CD14-positive monocyte (primary cell): ENCODE results near the gene SLC13A3. TPM values are rescaled to one million over a fixed set of nuclear protein-coding genes. Genes with fewer than 3 reads are reported as not detected.

Experiments used
- DNase-seq, 3 donors: peaks; one replicate each; pipeline ENCODE4 v3.0.0-alpha.2; 2011 to 2022
- H2AFZ ChIP-seq: 2 replicates; pipeline ENCODE4 v1.6.0; 2012; ENCODE audit warnings: mild to moderate bottlenecking, low read depth, low read length, inconsistent platforms; ENCODE audit not compliant: insufficient read depth, poor library complexity, severe bottlenecking
- H3K27ac ChIP-seq, 2 donors: 1 replicate in 1 of 2; 2 replicates in 1 of 2; pipeline ENCODE4 v1.5.1; 2012 to 2013; ENCODE audit warnings: low read length in 2 of 2, control low read depth in 1 of 2, inconsistent platforms in 1 of 2, low read depth in 1 of 2, mild to moderate bottlenecking in 1 of 2
- H3K27me3 ChIP-seq, 2 donors: one replicate each; pipeline versions ENCODE4 v1.6.0 to v1.6.1; 2011 to 2013; ENCODE audit warnings: low read length in 2 of 2; ENCODE audit not compliant: control insufficient read depth in 2 of 2, insufficient read depth in 2 of 2
- H3K36me3 ChIP-seq, 2 donors: replicated peaks in 1 of 2; 1 replicate in 1 of 2; 2 replicates in 1 of 2; pipeline versions ENCODE4 v1.5.1 to v1.6.1; 2012 to 2013; ENCODE audit warnings: low read length in 2 of 2, control low read depth in 1 of 2, inconsistent platforms in 1 of 2, mild to moderate bottlenecking in 1 of 2; ENCODE audit not compliant: insufficient read depth in 2 of 2, control insufficient read depth in 1 of 2
- H3K4me1 ChIP-seq, 2 donors: 1 replicate in 1 of 2; 2 replicates in 1 of 2; pipeline versions ENCODE4 v1.5.1 to v1.6.1; 2012 to 2013; ENCODE audit warnings: low read length in 2 of 2, control low read depth in 1 of 2, inconsistent platforms in 1 of 2, mild to moderate bottlenecking in 1 of 2, moderate library complexity in 1 of 2; ENCODE audit not compliant: insufficient read depth in 2 of 2, control insufficient read depth in 1 of 2
- H3K4me2 ChIP-seq: replicated peaks from 2 replicates; pipeline ENCODE3; 2012; ENCODE audit warnings: low read length, moderate library complexity, mild to moderate bottlenecking; ENCODE audit not compliant: poor library complexity, severe bottlenecking; ENCODE audit errors: extremely low read depth
- H3K4me3 ChIP-seq, 3 experiments: fragments of 200-600 bp in 1 of 3; sonication (generic) in 1 of 3; replicated peaks in 1 of 3; 1 replicate in 2 of 3; 2 replicates in 1 of 3; pipeline ENCODE4 v1.5.1; 2011 to 2013; ENCODE audit warnings: low read length in 3 of 3, mild to moderate bottlenecking in 3 of 3, control low read depth in 2 of 3, low read depth in 2 of 3, inconsistent platforms in 1 of 3, moderate library complexity in 1 of 3
- H3K79me2 ChIP-seq: 2 replicates; pipeline ENCODE4 v1.6.0; 2012; ENCODE audit warnings: mild to moderate bottlenecking, control low read depth, inconsistent platforms, low read length, moderate library complexity; ENCODE audit not compliant: insufficient read depth
- H3K9ac ChIP-seq: 2 replicates; pipeline ENCODE4 v1.6.0; 2017; ENCODE audit warnings: low read length, mild to moderate bottlenecking; ENCODE audit not compliant: insufficient read depth, poor library complexity, severe bottlenecking
- H3K9me3 ChIP-seq, 2 donors: replicated peaks in 1 of 2; 1 replicate in 1 of 2; 2 replicates in 1 of 2; pipeline versions ENCODE4 v1.5.1 to v1.6.1; 2012 to 2013; ENCODE audit warnings: low read length in 2 of 2, control low read depth in 1 of 2; ENCODE audit not compliant: control insufficient read depth in 1 of 2, insufficient read depth in 1 of 2
- H4K20me1 ChIP-seq: 2 replicates; pipeline ENCODE4 v1.6.0; 2012; ENCODE audit warnings: mild to moderate bottlenecking, low read length, control low read depth, moderate library complexity; ENCODE audit not compliant: insufficient read depth
- H3K27ac Mint-ChIP-seq, 7 donors: one replicate each; pipeline ENCODE4 v1.8.0; 2020; ENCODE audit warnings: mild to moderate bottlenecking in 7 of 7, mixed read lengths in 7 of 7, moderate library complexity in 6 of 7, inconsistent platforms in 2 of 7
- H3K27me3 Mint-ChIP-seq, 3 donors: one replicate each; pipeline ENCODE4 v1.8.0; 2021 to 2022; ENCODE audit warnings: low read depth in 3 of 3, mild to moderate bottlenecking in 3 of 3, mixed read lengths in 3 of 3, moderate library complexity in 3 of 3, inconsistent platforms in 1 of 3
- H3K36me3 Mint-ChIP-seq, 2 donors: one replicate each; pipeline ENCODE4 v1.8.0; 2020; ENCODE audit warnings: mixed read lengths in 2 of 2, inconsistent platforms in 1 of 2, mild to moderate bottlenecking in 1 of 2
- H3K4me1 Mint-ChIP-seq: one replicate; pipeline ENCODE4 v1.8.0; 2020; ENCODE audit warnings: mild to moderate bottlenecking, mixed read lengths
- H3K4me3 Mint-ChIP-seq, 2 donors: one replicate each; pipeline ENCODE4 v1.8.0; 2020; ENCODE audit warnings: mild to moderate bottlenecking in 2 of 2, mixed read lengths in 2 of 2, moderate library complexity in 1 of 2
- H3K9me3 Mint-ChIP-seq, 7 donors: one replicate each; pipeline ENCODE4 v1.8.0; 2020 to 2022; ENCODE audit warnings: mixed read lengths in 7 of 7, mild to moderate bottlenecking in 6 of 7, moderate library complexity in 6 of 7, inconsistent platforms in 2 of 7
- CTCF ChIP-seq: fragments of 200-600 bp; IDR thresholded peaks from one replicate; pipeline ENCODE4 v1.8.0; 2022; ENCODE audit warnings: antibody characterized with exemption, mild to moderate bottlenecking
- WGBS: methylation state at CpG from one replicate; pipeline ENCODE4 v1.1.5; 2013; ENCODE audit warnings: missing lambda C conversion rate; ENCODE audit not compliant: insufficient coverage; 5-methylcytosine and 5-hydroxymethylcytosine counted together
- intact Hi-C, 2 donors: fragments of 100-400 bp; cut with micrococcal nuclease; formaldehyde crosslinking; loops; one replicate each; pipeline versions ENCODE4 v1.15.0 to v1.15.1; 2023
- polyA plus RNA-seq, 3 donors: library from polyadenylated mRNA; depleted of rRNA in 1 of 3; unstranded in 2 of 3; stranded (reverse) in 1 of 3; fragments of 300-500 nt in 2 of 3; fragments of >200 nt in 1 of 3; fragmentation: Illumina TruSeq in 2 of 3; gene quantifications; 1 replicate in 2 of 3; 2 replicates in 1 of 3; pipeline ENCODE4 v1.2.3, GENCODE V29; 2012 to 2021

SLC13A3 gene
- polyA plus RNA-seq, 3 donors, result 0.04 TPM; not detected in 2

GRCh38 chr20:46581391-46581790, 69.9 kb downstream of the SLC13A3 start:
- Histone ChIP-seq H3K4me3 (no peak overlapping the region), H3K79me2 (no peaks in the 10 kb centered on the region), H2AFZ (no peak overlapping the region), H3K9ac (no peak overlapping the region), H3K9me3 (no peaks in the 10 kb centered on the region), H4K20me1 (no peaks in the 10 kb centered on the region), H3K27me3 (no peaks in the 10 kb centered on the region), H3K27ac (no peak overlapping the region), H3K4me2 (no peak overlapping the region), H3K36me3 (no peaks in the 10 kb centered on the region), H3K4me1 (no peaks in the 10 kb centered on the region)
- intact Hi-C loops, result no loop called here
- Mint-ChIP-seq H3K27me3 (peaks cover 0 to 5% (median 3%) of the 10 kb centered on the region in 3 donors), H3K9me3 (no peaks in the 10 kb centered on the region), H3K36me3 (no peaks in the 10 kb centered on the region), H3K4me3 (no peak overlapping the region), H3K27ac (peak overlapping the region in 1 of 7 donors; percentile 40), H3K4me1 (no peaks in the 10 kb centered on the region)
- peak in 1 of 3 donors; percentile 50 for DNase-seq
- WGBS, result 42% methylated on average over 3 of the region's 3 CpGs
- peak; percentile 24 for TF ChIP-seq CTCF

- Mint-ChIP-seq H3K27me3 (peaks cover 0 to 5% (median 3%) of the 10 kb centered on the region in 3 donors), H3K27ac (no peak overlapping the region), H3K4me1 (peaks cover 6% of the 10 kb centered on the region), H3K36me3 (no peaks in the 10 kb centered on the region), H3K4me3 (no peak overlapping the region), H3K9me3 (no peaks in the 10 kb centered on the region)
- H3K4me2 ChIP-seq, result no peak overlapping the region
- no peaks in the 10 kb centered on the region for H3K27me3 ChIP-seq
- no peaks in the 10 kb centered on the region for H3K9me3 ChIP-seq
- no peaks in the 10 kb centered on the region for H3K79me2 ChIP-seq
- no peaks in the 10 kb centered on the region for H4K20me1 ChIP-seq
- H3K36me3 ChIP-seq, result no peaks in the 10 kb centered on the region
- H3K4me1 ChIP-seq, result peaks cover 0 to 6% of the 10 kb centered on the region in 2 donors
- DNase-seq, result no peak
- WGBS, result 86% methylated on average over 1 of the region's 2 CpGs
- H3K9ac ChIP-seq, result no peak overlapping the region
- no peak overlapping the region for H2AFZ ChIP-seq
- no peak for TF ChIP-seq CTCF
- H3K27ac ChIP-seq, result no peak overlapping the region
- H3K4me3 ChIP-seq, result no peak overlapping the region
- intact Hi-C loops, result no loop called here
Observed at GRCh38 chr20:46580613-46581205, 70.5 kb downstream of the SLC13A3 start.
